Left ventricle myocardium inferior (tissue), 1 donor: Measurements from ENCODE around the gene RNF168. TPM values are rescaled to one million over a fixed set of nuclear protein-coding genes. Genes with fewer than 3 reads are reported as not detected.

ENCODE experiments used
- DNase-seq: peaks from one replicate; pipeline ENCODE4 v3.0.0-alpha.2; 2020
- H3K27ac ChIP-seq: fragments of 200-600 bp; replicated peaks from 2 replicates; pipeline ENCODE4 v1.8.0; 2021
- H3K27me3 ChIP-seq: fragments of 200-600 bp; 2 replicates; pipeline ENCODE4 v1.8.0; 2021; ENCODE audit warnings: low read depth
- H3K36me3 ChIP-seq: fragments of 200-600 bp; 2 replicates; pipeline ENCODE4 v1.8.0; 2021
- H3K4me1 ChIP-seq: fragments of 200-600 bp; 2 replicates; pipeline ENCODE4 v1.8.0; 2021
- H3K4me3 ChIP-seq: fragments of 200-600 bp; 2 replicates; pipeline ENCODE4 v1.8.0; 2021; ENCODE audit warnings: mild to moderate bottlenecking, moderate library complexity
- H3K9me3 ChIP-seq: fragments of 200-600 bp; replicated peaks from 2 replicates; pipeline ENCODE4 v1.8.0; 2021
- CTCF ChIP-seq: fragments of 200-600 bp; IDR thresholded peaks from 2 replicates; pipeline ENCODE4 v1.8.0; 2021; ENCODE audit warnings: antibody characterized with exemption, mild to moderate bottlenecking, borderline replicate concordance
- intact Hi-C: fragments of 100-400 bp; cut with micrococcal nuclease; formaldehyde crosslinking; loops from one replicate; pipeline ENCODE4 v1.11.0; 2022
- total RNA-seq: library from RNA; stranded (reverse); fragmentation: NEBNext Ultra II Directional; extraction: Animal tissue kit (Norgen Biotek cat#: 25700); gene quantifications from one replicate; pipeline ENCODE4 v1.2.1, GENCODE V29; 2021
- donor health status: DM: no; HTN: yes; CAD: no; lungs with severe emphysema.

Gene RNF168
- total RNA-seq, 1 donor from 2014 or later: 18.9 TPM

- intact Hi-C loops: no loop called here
- no peak for TF ChIP-seq CTCF
- no peaks in the 10 kb centered on the region for H3K4me1 ChIP-seq
These were observed 41.0 kb upstream of the RNF168 start for GRCh38 chr3:196544491-196544992.

GRCh38 chr3:196541684-196542445 is 38.3 kb upstream of the RNF168 start:
- Histone ChIP-seq H3K4me1 (no peaks in the 10 kb centered on the region), H3K9me3 (no peaks in the 10 kb centered on the region), H3K36me3 (no peaks in the 10 kb centered on the region), H3K27ac (no peak overlapping the region), H3K27me3 (peaks cover 3% of the 10 kb centered on the region), H3K4me3 (no peak overlapping the region)
- intact Hi-C loops: no loop called here
- no peak for TF ChIP-seq CTCF
- DNase-seq: no peak

More at GRCh38 chr3:196544491-196544992, 41.0 kb upstream of the RNF168 start:
- Histone ChIP-seq H3K27ac (no peak overlapping the region), H3K9me3 (no peaks in the 10 kb centered on the region), H3K4me3 (no peak overlapping the region), H3K27me3 (no peaks in the 10 kb centered on the region), H3K36me3 (no peaks in the 10 kb centered on the region)
- DNase-seq: no peak

GRCh38 chr3:196537319-196537984 is 33.9 kb upstream of the RNF168 start:
- peaks cover 16% of the 10 kb centered on the region for H3K27me3 ChIP-seq
- H3K4me3 ChIP-seq: no peak overlapping the region
- no peak for DNase-seq
- H3K36me3 ChIP-seq: no peaks in the 10 kb centered on the region
- peak; percentile 69 for TF ChIP-seq CTCF
- H3K27ac ChIP-seq: no peak overlapping the region
- H3K4me1 ChIP-seq: no peaks in the 10 kb centered on the region
- intact Hi-C loops: no loop called here
- no peaks in the 10 kb centered on the region for H3K9me3 ChIP-seq

- intact Hi-C loops: no loop called here
- Histone ChIP-seq H3K4me1 (peaks cover 4% of the 10 kb centered on the region), H3K27ac (no peak overlapping the region), H3K27me3 (peaks cover 26% of the 10 kb centered on the region), H3K36me3 (no peaks in the 10 kb centered on the region), H3K4me3 (no peak overlapping the region), H3K9me3 (peaks cover 9% of the 10 kb centered on the region)
- no peak for DNase-seq
- TF ChIP-seq CTCF: no peak
These were observed 29.7 kb upstream of the RNF168 start for GRCh38 chr3:196533260-196533681.

- H3K27ac ChIP-seq: no peak overlapping the region
- DNase-seq: no peak
- H3K27me3 ChIP-seq: peaks cover 23% of the 10 kb centered on the region
- intact Hi-C loops: no loop called here
- peaks cover 4% of the 10 kb centered on the region for H3K4me1 ChIP-seq
- H3K9me3 ChIP-seq: peaks cover 9% of the 10 kb centered on the region
- no peaks in the 10 kb centered on the region for H3K36me3 ChIP-seq
- no peak overlapping the region for H3K4me3 ChIP-seq
- TF ChIP-seq CTCF: no peak
These were observed 27.9 kb upstream of the RNF168 start for GRCh38 chr3:196531418-196531817.
